ENCODE measurements around the gene DBN1. TPM values are rescaled to one million over a fixed set of nuclear protein-coding genes. Genes with fewer than 3 reads are reported as not detected.

DBN1 gene
- total and polyA plus RNA-seq, 9 of the 15 experiments (the other 6 are each of a cell fraction or from before 2014, with no cell fraction given): 0.25 to 87.2 (median 27.9) TPM

- TF ChIP-seq HMGXB4 (CRISPR knock-in tag; IDR thresholded peaks at IDR 0.05) (no peak), NFE2 (IDR thresholded peaks at IDR 0.05; ENCODE audit: low read depth) (no peak), ETS2 (tag; IDR thresholded peaks at IDR 0.05; ENCODE audit: borderline replicate concordance, poor library complexity, severe bottlenecking) (no peak), CREB5 (CRISPR knock-in tag; IDR thresholded peaks at IDR 0.05) (no peak), SAFB (IDR thresholded peaks at IDR 0.05; ENCODE audit: borderline replicate concordance, low read depth, low read length) (no peak), ZNF583 (CRISPR knock-in tag; IDR thresholded peaks at IDR 0.05) (no peak), TFE3 (CRISPR knock-in tag; IDR thresholded peaks at IDR 0.05) (no peak), ZNF121 (CRISPR knock-in tag; conservative IDR thresholded peaks at IDR 0.05) (no peak), SMAD4 (CRISPR knock-in tag; conservative IDR thresholded peaks at IDR 0.05) (peak; percentile 60), LARP7 (IDR thresholded peaks at IDR 0.05) (no peak), POLR2AphosphoS2 (IDR thresholded peaks at IDR 0.05; ENCODE audit: low read length) (no peak), HMBOX1 (IDR thresholded peaks at IDR 0.05) (no peak), VEZF1 (CRISPR knock-in tag; IDR thresholded peaks at IDR 0.05) (peak; percentile 45), ZNF699 (CRISPR knock-in tag; IDR thresholded peaks at IDR 0.05; ENCODE audit: insufficient replicate concordance) (no peak), CBX2 (IDR thresholded peaks at IDR 0.05; ENCODE audit: insufficient read depth, low read length, poor library complexity, severe bottlenecking) (no peak), ZNF431 (CRISPR knock-in tag; IDR thresholded peaks at IDR 0.05) (no peak), NEUROD1 (IDR thresholded peaks at IDR 0.05; ENCODE audit: borderline replicate concordance, low read depth, low read length, partially characterized antibody) (no peak), ZNF668 (CRISPR knock-in tag; IDR thresholded peaks at IDR 0.05) (no peak), PHF20 (IDR thresholded peaks at IDR 0.05; ENCODE audit: partially characterized antibody) (peak; percentile 11), ZNF133 (CRISPR knock-in tag; IDR thresholded peaks at IDR 0.05) (no peak)
- TF ChIP-seq, protein P1, sequence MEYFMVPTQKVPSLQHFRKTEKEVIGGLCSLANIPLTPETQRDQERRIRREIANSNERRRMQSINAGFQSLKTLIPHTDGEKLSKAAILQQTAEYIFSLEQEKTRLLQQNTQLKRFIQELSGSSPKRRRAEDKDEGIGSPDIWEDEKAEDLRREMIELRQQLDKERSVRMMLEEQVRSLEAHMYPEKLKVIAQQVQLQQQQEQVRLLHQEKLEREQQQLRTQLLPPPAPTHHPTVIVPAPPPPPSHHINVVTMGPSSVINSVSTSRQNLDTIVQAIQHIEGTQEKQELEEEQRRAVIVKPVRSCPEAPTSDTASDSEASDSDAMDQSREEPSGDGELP (CRISPR knock-in tag; IDR thresholded peaks at IDR 0.05; ENCODE audit: borderline replicate concordance): peak; percentile 60
Measured at GRCh38 chr5:177509381-177509951, 36.0 kb upstream of the DBN1 start, which contains the start of gene DOK3 (continued).

All from K562 (cell line).